ENCODE data around the gene BOLA3.
"Not testable (repeated sequence)": the region's sequence is repeated elsewhere in the genome, so short reads cannot be mapped to it uniquely, and the experiment has no call there.

BOLA3 gene

GRCh38 chr2:74137651-74138599 lies 9.8 kb downstream of the BOLA3 start:
- H3K4me3 ChIP-seq (ENCODE audit: control insufficient read depth, low read depth, low read length) = no peak overlapping the region
- no peak for TF ChIP-seq CTCF (IDR thresholded peaks at IDR 0.05; ENCODE audit: control insufficient read depth, insufficient read depth, low read depth, low read length, missing control alignments)
- DNase-seq (ENCODE audit: low read depth) = no peak

GRCh38 chr2:74131901-74132300 lies 15.8 kb downstream of the BOLA3 start:
- peak; percentile 1 for TF ChIP-seq CTCF (IDR thresholded peaks at IDR 0.05; ENCODE audit: control insufficient read depth, insufficient read depth, low read depth, low read length, missing control alignments)
- no peak for DNase-seq (ENCODE audit: low read depth)
- H3K4me3 ChIP-seq (ENCODE audit: control insufficient read depth, low read depth, low read length) = no peak overlapping the region

GRCh38 chr2:74130211-74130995 lies 17.3 kb downstream of the BOLA3 start:
- TF ChIP-seq CTCF (IDR thresholded peaks at IDR 0.05; ENCODE audit: control insufficient read depth, insufficient read depth, low read depth, low read length, missing control alignments) = no peak
- no peak overlapping the region for H3K4me3 ChIP-seq (ENCODE audit: control insufficient read depth, low read depth, low read length)
- DNase-seq (ENCODE audit: low read depth) = no peak

GRCh38 chr2:74128206-74128605 lies 19.5 kb downstream of the BOLA3 start:
- H3K4me3 ChIP-seq (ENCODE audit: control insufficient read depth, low read depth, low read length) = no peak overlapping the region
- DNase-seq (ENCODE audit: low read depth) = no peak
- TF ChIP-seq CTCF (IDR thresholded peaks at IDR 0.05; ENCODE audit: control insufficient read depth, insufficient read depth, low read depth, low read length, missing control alignments) = peak; percentile 14

- H3K4me3 ChIP-seq (ENCODE audit: control insufficient read depth, low read depth, low read length); DNase-seq (ENCODE audit: low read depth): not testable (repeated sequence)
These were observed 23.8 kb downstream of the BOLA3 start for GRCh38 chr2:74123955-74124354.

- not testable (repeated sequence) for H3K4me3 ChIP-seq (ENCODE audit: control insufficient read depth, low read depth, low read length); DNase-seq (ENCODE audit: low read depth)
These were observed 25.9 kb downstream of the BOLA3 start for GRCh38 chr2:74121846-74122245.

GRCh38 chr2:74119912-74120825 lies 27.5 kb downstream of the BOLA3 start:
- H3K4me3 ChIP-seq (ENCODE audit: control insufficient read depth, low read depth, low read length) = peak overlapping the region; percentile 66
- peak; percentile 36 for TF ChIP-seq CTCF (IDR thresholded peaks at IDR 0.05; ENCODE audit: control insufficient read depth, insufficient read depth, low read depth, low read length, missing control alignments)
- no peak for DNase-seq (ENCODE audit: low read depth)
